NCI-H187 treated with DMSO at 0.1 percent for 48 hours (cell line): Measurements from ENCODE around the gene EIF4G3.
"Not testable (repeated sequence)": the region's sequence is repeated elsewhere in the genome, so short reads cannot be mapped to it uniquely, and the experiment has no call there.

ENCODE experiments used
- DNase-seq: peaks from one replicate; lab custom pipeline; 2025; lab: John Stamatoyannopoulos, UW

Gene EIF4G3

GRCh38 chr1:21067551-21068227 lies 109.0 kb downstream of the EIF4G3 start:
- DNase-seq: no peak

DNA sequence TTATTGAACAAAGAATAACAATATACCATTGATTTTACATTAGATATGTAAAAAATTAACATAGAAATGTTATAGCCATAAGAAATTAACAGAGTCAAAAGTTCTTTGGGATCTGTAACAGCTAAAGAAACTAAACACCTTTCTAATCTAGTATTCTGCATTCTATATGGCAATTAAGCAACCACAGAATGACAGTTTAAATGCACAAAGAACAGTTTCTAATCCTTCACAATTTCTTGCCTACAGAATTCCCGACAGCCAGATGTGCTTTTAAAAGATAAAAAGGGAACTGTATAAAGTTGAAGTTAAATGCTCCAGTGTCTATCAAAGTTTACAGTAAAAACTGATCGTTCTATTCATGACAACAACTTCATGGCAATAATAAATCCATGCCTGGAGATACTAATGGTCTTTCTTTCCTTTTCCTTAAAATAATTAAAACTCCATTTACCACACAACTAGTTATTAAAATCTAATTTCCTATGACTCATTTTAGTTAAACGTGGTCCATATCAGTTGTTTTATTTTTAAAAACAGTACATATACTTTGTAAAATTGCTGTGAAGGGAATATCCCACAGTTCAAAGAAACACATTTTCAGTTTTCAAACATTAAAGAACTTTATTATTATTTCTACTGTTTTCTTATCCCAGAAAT lies 110.2 kb downstream of the EIF4G3 start:
- no peak for DNase-seq

DNA sequence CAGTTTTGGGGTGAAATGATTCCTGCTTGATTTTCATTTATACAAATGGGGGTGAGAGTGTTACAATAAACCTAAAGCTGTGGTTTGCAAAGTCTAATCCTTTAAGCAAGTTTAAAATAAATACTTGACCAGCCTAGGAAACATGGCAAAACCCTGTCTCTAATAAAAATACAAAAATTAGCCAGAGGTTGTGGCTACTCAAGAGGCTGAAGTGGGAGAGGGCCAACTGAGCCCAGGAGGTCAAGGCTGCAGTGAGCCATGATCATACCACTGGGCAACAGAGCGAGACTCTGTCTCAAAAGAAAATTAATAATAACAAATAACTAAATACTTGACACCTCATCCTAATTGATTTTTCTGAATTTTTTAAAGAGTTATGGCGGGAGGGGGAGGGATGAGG lies 110.8 kb downstream of the EIF4G3 start:
- DNase-seq: no peak

DNA sequence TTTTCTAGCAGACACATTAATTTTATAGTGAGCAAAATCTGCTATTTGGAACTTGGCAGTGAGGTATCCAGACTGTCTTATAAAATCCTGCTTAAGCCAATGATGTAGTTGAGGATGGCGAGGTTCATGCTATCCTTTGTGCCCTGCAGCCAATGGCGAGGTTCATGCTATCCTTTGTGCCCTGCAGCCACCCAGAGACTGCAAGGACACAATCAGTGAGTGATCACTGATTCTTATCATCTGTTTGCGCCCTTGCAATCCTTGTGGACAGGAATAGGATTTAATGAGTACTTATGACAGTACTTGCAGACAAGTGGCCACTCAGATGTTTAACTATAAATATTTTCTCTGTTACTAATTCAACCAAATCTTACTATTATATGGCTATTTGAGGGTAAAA lies 112.6 kb downstream of the EIF4G3 start:
- DNase-seq: no peak

DNA sequence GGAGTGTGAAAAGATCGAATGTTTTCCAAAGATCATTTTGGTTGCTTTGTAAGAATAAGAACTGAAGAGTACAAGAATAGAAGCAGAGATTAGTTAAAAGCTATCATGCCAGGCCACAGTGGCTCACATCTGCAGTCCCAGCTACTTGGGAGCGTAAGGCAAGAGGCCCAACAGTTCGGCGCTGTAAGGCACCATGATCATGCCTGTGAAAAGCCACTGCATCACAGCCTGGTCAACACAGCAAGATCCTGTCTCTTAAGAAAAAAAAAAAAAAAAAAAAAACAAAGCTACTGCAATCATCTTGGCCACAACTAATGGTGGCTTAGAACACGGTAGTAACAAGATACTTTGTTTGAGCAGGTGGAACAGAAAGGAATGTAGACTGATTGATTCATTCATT lies 116.2 kb downstream of the EIF4G3 start:
- no peak for DNase-seq

DNA sequence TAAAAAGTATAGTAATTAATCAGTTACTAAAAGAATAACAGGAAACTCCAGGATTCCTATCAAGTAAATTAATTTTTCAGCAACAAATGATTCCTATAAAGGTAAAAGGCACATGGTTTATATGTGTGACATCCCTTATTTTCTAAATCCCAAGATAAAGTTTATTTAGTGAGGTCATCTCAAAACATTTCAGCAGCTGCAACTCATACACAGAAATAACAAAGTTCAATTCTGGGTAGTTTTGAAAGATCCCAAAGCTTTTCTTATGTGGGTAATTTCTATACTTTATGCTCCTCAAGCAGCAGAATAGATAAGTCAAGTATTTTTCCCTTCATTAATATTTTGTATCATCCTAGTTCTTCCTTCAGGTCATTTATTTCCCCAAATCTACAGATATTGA lies 117.7 kb downstream of the EIF4G3 start:
- DNase-seq: no peak

DNA sequence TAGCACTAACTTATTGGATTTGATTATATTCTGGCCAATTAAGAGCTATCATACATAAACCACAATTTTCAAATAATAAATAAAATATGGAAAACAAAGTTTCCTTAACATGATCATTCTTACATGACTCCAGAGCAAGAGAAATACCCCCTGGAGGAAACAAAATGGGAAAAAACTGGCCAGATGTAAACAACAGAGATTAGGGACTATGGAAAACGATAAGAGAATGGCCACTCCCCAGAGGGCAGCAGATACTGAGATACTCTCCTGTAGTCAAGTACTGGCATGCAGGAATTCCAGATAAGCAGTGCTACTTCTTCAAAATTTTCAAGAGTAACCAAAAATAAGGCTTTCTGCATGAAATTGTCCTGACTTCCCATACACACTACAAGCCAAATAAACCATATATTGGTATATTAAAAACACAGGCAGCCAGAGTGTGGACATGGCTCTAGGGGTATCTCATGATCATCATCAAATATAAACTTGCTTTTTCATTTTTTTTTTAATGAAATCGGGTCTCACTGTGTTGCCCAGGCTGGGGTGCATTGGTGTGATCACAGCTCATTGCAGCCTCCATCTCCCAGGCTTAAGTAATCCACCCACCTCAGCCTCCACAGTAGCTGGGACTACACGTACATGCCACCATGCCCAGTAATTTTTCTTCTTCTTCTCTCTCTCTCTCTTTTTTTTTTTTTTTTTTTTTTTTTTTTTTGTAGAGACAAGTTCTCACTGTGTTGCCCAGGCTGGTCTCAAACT lies 118.5 kb downstream of the EIF4G3 start:
- DNase-seq: no peak

DNA sequence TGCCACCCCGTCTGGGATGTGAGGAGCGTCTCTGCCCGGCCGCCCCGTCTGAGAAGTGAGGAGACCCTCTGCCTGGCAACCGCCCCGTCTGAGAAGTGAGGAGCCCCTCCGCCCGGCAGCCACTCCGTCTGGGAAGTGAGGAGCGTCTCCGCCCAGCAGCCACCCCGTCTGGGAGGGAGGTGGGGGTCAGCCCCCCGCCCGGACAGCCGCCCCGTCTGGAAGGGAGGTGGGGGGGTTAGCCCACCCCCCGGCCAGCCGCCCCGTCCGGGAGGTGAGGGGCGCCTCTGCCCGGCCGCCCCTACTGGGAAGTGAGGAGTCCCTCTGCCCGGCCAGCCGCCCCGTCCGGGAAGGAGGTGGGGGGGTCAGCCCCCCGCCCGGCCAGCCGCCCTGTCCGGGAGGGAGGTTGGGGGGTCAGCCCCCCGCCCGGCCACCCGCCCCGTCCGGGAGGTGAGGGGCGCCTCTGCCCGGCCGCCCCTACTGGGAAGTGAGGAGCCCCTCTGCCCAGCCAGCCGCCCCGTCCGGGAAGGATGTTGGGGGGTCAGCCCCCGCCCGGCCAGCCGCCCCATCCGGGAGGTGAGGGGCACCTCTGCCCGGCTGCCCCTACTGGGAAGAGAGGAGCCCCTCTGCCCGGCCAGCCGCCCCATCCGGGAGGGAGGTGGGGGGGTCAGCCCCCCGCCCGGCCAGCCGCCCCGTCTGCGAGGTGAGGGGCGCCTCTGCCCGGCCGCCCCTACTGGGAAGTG lies 123.3 kb downstream of the EIF4G3 start:
- DNase-seq: not testable (repeated sequence)

DNA sequence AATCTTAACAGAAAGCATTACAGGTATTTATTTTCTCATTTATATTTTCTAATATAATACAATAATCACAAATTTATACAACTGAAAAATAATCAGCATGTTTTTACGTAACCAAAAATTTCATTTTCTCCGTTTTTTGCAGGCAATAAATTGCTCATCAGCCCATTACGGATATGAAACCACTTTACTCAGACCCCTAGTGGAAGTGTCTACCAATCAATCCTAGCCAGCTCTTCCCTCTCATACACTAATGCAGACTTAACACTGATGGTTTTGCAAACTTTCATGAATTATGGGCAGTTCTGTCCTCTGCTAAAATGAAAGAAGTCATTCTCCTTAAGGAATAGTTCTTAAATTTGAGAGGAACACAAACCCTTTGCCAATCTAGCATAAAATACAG lies 124.7 kb downstream of the EIF4G3 start:
- DNase-seq: no peak

- DNase-seq: no peak
Observed at GRCh38 chr1:21051177-21051825, 125.4 kb downstream of the EIF4G3 start.

- no peak for DNase-seq
Observed at GRCh38 chr1:21050031-21050430, 126.7 kb downstream of the EIF4G3 start.

DNA sequence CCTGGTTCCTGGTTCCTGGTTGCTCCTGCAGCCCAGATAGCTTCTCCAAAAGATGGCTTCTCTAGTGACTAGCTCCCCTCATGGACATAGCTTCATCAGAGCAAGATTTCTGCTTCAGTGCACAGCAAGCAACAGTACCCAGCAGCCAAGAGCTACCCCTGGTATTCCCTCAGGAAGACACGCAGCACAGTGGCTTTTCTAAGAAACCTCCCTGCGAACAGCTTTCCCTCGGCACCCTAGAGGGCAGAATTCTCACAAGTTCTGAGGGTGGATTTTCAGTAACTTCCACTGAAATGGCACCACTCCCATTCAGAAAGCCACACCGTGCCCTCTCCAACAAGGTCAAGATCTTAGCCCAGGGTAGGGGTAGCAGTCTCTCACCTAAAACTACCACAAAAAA lies 128.2 kb downstream of the EIF4G3 start:
- DNase-seq: no peak

GRCh38 chr1:21046132-21046531 lies 130.6 kb downstream of the EIF4G3 start:
- DNase-seq: no peak

GRCh38 chr1:21045351-21045750 lies 131.3 kb downstream of the EIF4G3 start:
- DNase-seq: no peak

DNA sequence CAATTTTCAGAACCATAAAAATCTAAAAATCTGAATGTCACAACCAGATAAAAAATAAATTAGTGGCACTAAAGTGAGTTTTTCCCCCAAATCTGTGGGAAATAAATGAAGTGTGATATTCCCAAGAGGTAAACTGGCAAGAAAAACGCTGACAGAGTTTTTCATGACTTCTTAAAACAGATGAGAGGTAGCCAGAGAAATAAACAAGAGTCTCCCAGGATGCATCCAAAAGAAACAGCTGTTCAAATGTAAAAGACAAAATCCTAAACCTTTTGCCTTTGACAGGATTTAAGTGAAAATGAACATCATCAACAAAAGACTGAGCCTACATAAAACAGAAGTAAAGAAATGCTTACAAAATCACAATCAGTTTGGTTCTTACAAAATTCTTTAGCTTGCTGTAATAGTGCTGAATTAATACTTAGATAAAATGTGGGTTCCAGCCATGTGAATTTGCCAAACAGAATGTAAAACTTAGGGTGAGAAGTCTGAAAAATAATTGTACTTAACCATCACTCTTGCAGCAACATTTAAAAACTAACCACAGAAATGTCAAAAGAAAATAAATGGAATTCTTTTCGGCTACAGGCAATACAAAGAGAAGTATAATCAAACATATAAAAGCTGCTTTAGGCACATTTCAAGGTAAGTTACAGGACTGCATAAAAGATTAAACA lies 133.6 kb downstream of the EIF4G3 start:
- DNase-seq: no peak

GRCh38 chr1:21041541-21041940 lies 135.2 kb downstream of the EIF4G3 start:
- DNase-seq: no peak

- no peak for DNase-seq
Observed at GRCh38 chr1:21037091-21037490, 139.6 kb downstream of the EIF4G3 start.

GRCh38 chr1:21035794-21036193 lies 140.9 kb downstream of the EIF4G3 start:
- DNase-seq: no peak

GRCh38 chr1:21034725-21035628 lies 141.7 kb downstream of the EIF4G3 start:
- DNase-seq: no peak

GRCh38 chr1:21032741-21033140 lies 144.0 kb downstream of the EIF4G3 start:
- no peak for DNase-seq
